Calu3 (cell line): ENCODE results near the gene FBXL19. TPM values are rescaled to one million over a fixed set of nuclear protein-coding genes. Genes with fewer than 3 reads are reported as not detected.

Source experiments
- BruUV-seq: library from RNA; stranded (reverse); fragments of 400-500 nt; replicated peaks from 2 replicates; lab custom pipeline; 2021; lab: Mats Ljungman, UMichigan
- CTCF ChIA-PET: fragments of 300-600 bp; sonication (Branson Sonifier 250); formaldehyde crosslinking; loops from one replicate; lab custom pipeline; 2022; ENCODE audit warnings: antibody characterized with exemption; lab: Charles Lee
- DNase-seq: peaks from one replicate; pipeline ENCODE4 v3.0.0; 2022
- H3K27ac Mint-ChIP-seq: one replicate; pipeline ENCODE4 v1.8.0; 2022; ENCODE audit warnings: mixed read lengths; ENCODE audit not compliant: unreplicated experiment
- H3K27me3 Mint-ChIP-seq: one replicate; pipeline ENCODE4 v1.8.0; 2022; ENCODE audit warnings: mixed read lengths; ENCODE audit not compliant: unreplicated experiment
- H3K36me3 Mint-ChIP-seq: one replicate; pipeline ENCODE4 v1.8.0; 2022; ENCODE audit warnings: mild to moderate bottlenecking, moderate library complexity, mixed read lengths; ENCODE audit not compliant: insufficient read depth, unreplicated experiment
- H3K4me1 Mint-ChIP-seq: one replicate; pipeline ENCODE4 v1.8.0; 2022; ENCODE audit warnings: mild to moderate bottlenecking, low read depth, mixed read lengths; ENCODE audit not compliant: unreplicated experiment
- H3K4me3 Mint-ChIP-seq: one replicate; pipeline ENCODE4 v1.8.0; 2022; ENCODE audit warnings: mild to moderate bottlenecking, low read depth, moderate library complexity, mixed read lengths; ENCODE audit not compliant: unreplicated experiment
- H3K9me3 Mint-ChIP-seq: one replicate; pipeline ENCODE4 v1.8.0; 2022; ENCODE audit warnings: low read depth, mixed read lengths; ENCODE audit not compliant: unreplicated experiment
- intact Hi-C: fragments of 100-400 bp; cut with micrococcal nuclease; formaldehyde crosslinking; loops from one replicate; pipeline ENCODE4 v1.10.0; 2022; ENCODE audit not compliant: unreplicated experiment
- total RNA-seq: library from RNA; stranded (reverse); gene quantifications from 2 replicates; pipeline ENCODE4 v1.2.3, GENCODE V29; 2022
- TF ChIP-seq, protein P1 (sequence below): fragments of 200-600 bp; IDR thresholded peaks from one replicate; pipeline ENCODE4 v1.8.0; 2022; ENCODE audit warnings: antibody characterized with exemption; ENCODE audit not compliant: unreplicated experiment

FBXL19 gene
- total RNA-seq, 1 experiment from 2014 or later: 43.2 TPM

DNA sequence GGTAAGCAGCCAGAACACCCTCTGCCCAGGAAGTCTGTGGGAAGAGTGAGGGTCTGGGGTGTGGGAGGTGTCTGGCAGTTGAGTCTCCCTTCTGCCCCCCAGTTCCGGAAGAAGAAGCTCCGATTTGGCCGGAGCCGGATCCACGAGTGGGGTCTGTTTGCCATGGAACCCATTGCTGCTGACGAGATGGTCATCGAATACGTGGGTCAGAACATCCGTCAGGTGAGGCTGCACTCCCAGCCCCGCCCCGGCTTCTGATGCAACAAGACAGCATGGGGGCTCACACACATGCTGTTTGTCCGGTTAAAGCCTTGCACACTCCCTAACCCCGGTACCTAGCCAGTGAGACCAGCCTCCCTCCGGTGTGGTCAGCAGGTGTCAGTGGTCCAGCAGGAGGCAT is 57.6 kb downstream of the FBXL19 start:
- CTCF ChIA-PET: no interaction called here
- TF ChIP-seq, protein P1, sequence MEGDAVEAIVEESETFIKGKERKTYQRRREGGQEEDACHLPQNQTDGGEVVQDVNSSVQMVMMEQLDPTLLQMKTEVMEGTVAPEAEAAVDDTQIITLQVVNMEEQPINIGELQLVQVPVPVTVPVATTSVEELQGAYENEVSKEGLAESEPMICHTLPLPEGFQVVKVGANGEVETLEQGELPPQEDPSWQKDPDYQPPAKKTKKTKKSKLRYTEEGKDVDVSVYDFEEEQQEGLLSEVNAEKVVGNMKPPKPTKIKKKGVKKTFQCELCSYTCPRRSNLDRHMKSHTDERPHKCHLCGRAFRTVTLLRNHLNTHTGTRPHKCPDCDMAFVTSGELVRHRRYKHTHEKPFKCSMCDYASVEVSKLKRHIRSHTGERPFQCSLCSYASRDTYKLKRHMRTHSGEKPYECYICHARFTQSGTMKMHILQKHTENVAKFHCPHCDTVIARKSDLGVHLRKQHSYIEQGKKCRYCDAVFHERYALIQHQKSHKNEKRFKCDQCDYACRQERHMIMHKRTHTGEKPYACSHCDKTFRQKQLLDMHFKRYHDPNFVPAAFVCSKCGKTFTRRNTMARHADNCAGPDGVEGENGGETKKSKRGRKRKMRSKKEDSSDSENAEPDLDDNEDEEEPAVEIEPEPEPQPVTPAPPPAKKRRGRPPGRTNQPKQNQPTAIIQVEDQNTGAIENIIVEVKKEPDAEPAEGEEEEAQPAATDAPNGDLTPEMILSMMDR: no peak
- peaks cover 70% of the 10 kb centered on the region for H3K36me3 Mint-ChIP-seq
- intact Hi-C loops: loop anchor here (10.0 kb wide), 2 partner anchors 314 to 404 kb away; no protein-coding TSS in a partner anchor
- no peaks in the 10 kb centered on the region for H3K4me1 Mint-ChIP-seq
- H3K4me3 Mint-ChIP-seq: no peak overlapping the region
- H3K9me3 Mint-ChIP-seq: no peaks in the 10 kb centered on the region
- no peaks in the 10 kb centered on the region for H3K27me3 Mint-ChIP-seq
- no peak overlapping the region for H3K27ac Mint-ChIP-seq
- DNase-seq: no peak
- BruUV-seq: no TSS peak

- H3K36me3 Mint-ChIP-seq: peaks cover 59% of the 10 kb centered on the region
- no peak for DNase-seq
- no peaks in the 10 kb centered on the region for H3K9me3 Mint-ChIP-seq
- H3K4me1 Mint-ChIP-seq: no peaks in the 10 kb centered on the region
- TF ChIP-seq, protein P1: no peak
- H3K27ac Mint-ChIP-seq: peak overlapping the region; percentile 12
- H3K27me3 Mint-ChIP-seq: no peaks in the 10 kb centered on the region
- intact Hi-C loops: loop anchor here (10.0 kb wide), 2 partner anchors 312 to 402 kb away; no protein-coding TSS in a partner anchor
- no TSS peak for BruUV-seq
- CTCF ChIA-PET: interaction anchor here (0.6 to 1.0 kb wide), 3 partner anchors 13 to 135 kb away, joined by 3 read pairs; partner anchors contain the start of genes KAT8 and STX4
- no peak overlapping the region for H3K4me3 Mint-ChIP-seq
Measured at GRCh38 chr16:30982548-30983288, 59.3 kb downstream of the FBXL19 start.

DNA sequence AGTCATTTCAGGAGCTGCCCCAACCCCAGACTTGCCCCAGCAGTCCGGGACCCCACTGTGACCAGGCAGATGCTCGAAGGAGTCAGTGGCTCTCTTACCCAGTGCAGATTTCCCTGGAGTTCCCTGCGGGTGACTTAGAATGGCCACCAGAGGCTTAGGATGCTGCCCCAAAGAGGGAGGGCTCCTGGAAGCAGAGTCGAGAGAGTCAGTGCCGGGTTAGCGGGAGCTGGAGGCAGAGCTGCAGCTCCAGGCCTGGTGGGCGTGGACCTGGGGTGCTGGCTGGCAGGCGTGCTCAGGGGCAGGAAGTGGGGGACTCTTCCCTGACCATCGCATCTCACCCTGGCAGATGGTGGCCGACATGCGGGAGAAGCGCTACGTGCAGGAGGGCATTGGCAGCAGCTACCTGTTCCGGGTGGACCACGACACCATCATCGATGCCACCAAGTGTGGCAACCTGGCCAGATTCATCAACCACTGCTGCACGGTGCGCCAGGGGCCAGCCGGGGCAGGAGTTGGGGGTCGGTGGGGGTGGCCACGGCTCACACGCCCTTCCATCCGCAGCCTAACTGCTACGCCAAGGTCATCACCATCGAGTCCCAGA is 60.0 kb downstream of the FBXL19 start:
- BruUV-seq: no TSS peak
- CTCF ChIA-PET: interaction anchor here (0.7 to 2.4 kb wide), 3 partner anchors 13 to 110 kb away, joined by 3 to 11 read pairs (median 3); partner anchors contain the start of genes STX4 and VKORC1
- DNase-seq: no peak
- peaks cover 65% of the 10 kb centered on the region for H3K36me3 Mint-ChIP-seq
- H3K9me3 Mint-ChIP-seq: no peaks in the 10 kb centered on the region
- H3K27ac Mint-ChIP-seq: peak overlapping the region; percentile 12
- H3K4me3 Mint-ChIP-seq: no peak overlapping the region
- intact Hi-C loops: loop anchor here (10.0 kb wide), 2 partner anchors 311 to 401 kb away; no protein-coding TSS in a partner anchor
- H3K4me1 Mint-ChIP-seq: no peaks in the 10 kb centered on the region
- no peaks in the 10 kb centered on the region for H3K27me3 Mint-ChIP-seq
- TF ChIP-seq, protein P1: no peak

GRCh38 chr16:30983898-30984610 is 60.7 kb downstream of the FBXL19 start:
- Mint-ChIP-seq H3K27me3 (no peaks in the 10 kb centered on the region), H3K27ac (no peak overlapping the region), H3K36me3 (peaks cover 59% of the 10 kb centered on the region), H3K4me1 (no peaks in the 10 kb centered on the region), H3K9me3 (no peaks in the 10 kb centered on the region), H3K4me3 (peak overlapping the region; percentile 87)
- no TSS peak for BruUV-seq
- intact Hi-C loops: loop anchor here (2.0 to 10.0 kb wide), 3 partner anchors 311 to 885 kb away; no protein-coding TSS in a partner anchor
- TF ChIP-seq, protein P1: no peak
- CTCF ChIA-PET: interaction anchor here (1.0 to 2.4 kb wide), 16 partner anchors 23 to 884 kb away, joined by 3 to 22 read pairs (median 8); partner anchors contain the start of genes VKORC1, ZNF646 and ZNF668
- DNase-seq: no peak
